H9 (cell line): Measurements from ENCODE around the gene TLE4. TPM values are rescaled to one million over a fixed set of nuclear protein-coding genes. Genes with fewer than 3 reads are reported as not detected.

Source experiments
- DNase-seq: peaks from one replicate; pipeline ENCODE4 v3.0.0-alpha.2; 2017
- H2AFZ ChIP-seq: one replicate; pipeline ENCODE4 v1.6.1; 2013; ENCODE audit warnings: mild to moderate bottlenecking, low read length, control low read depth, moderate library complexity
- H2AK5ac ChIP-seq: 2 replicates; pipeline ENCODE4 v1.6.1; 2013; ENCODE audit warnings: low read length, control low read depth, mixed read lengths; ENCODE audit not compliant: insufficient read length
- H2BK120ac ChIP-seq: one replicate; pipeline ENCODE4 v1.6.1; 2013; ENCODE audit warnings: low read depth, mild to moderate bottlenecking, low read length, control low read depth, inconsistent platforms; ENCODE audit not compliant: poor library complexity, severe bottlenecking
- H2BK12ac ChIP-seq: 2 replicates; pipeline ENCODE4 v1.6.1; 2013; ENCODE audit warnings: low read length, control low read depth, mixed read lengths, low read depth; ENCODE audit not compliant: insufficient read length
- H2BK15ac ChIP-seq: 2 replicates; pipeline ENCODE4 v1.6.1; 2013; ENCODE audit warnings: low read depth, low read length, control low read depth
- H2BK20ac ChIP-seq: one replicate; pipeline ENCODE4 v1.6.1; 2013; ENCODE audit warnings: low read depth, mild to moderate bottlenecking, low read length, control low read depth, inconsistent platforms; ENCODE audit not compliant: poor library complexity, severe bottlenecking
- H2BK5ac ChIP-seq: 2 replicates; pipeline ENCODE4 v1.6.1; 2013; ENCODE audit warnings: low read length, control low read depth, mixed read lengths; ENCODE audit not compliant: insufficient read length
- H3K14ac ChIP-seq: 2 replicates; pipeline ENCODE4 v1.6.1; 2013; ENCODE audit warnings: low read length, control low read depth; ENCODE audit not compliant: insufficient read depth
- H3K18ac ChIP-seq: 2 replicates; pipeline ENCODE4 v1.6.1; 2013; ENCODE audit warnings: low read depth, mild to moderate bottlenecking, mixed read lengths, low read length, control low read depth; ENCODE audit not compliant: insufficient read length
- H3K23ac ChIP-seq: 2 replicates; pipeline ENCODE4 v1.6.1; 2013; ENCODE audit warnings: low read length, control low read depth, mixed read lengths, low read depth; ENCODE audit not compliant: insufficient read length
- H3K23me2 ChIP-seq: 2 replicates; pipeline ENCODE4 v1.6.1; 2013; ENCODE audit warnings: low read depth, mild to moderate bottlenecking, mixed read lengths, low read length, control low read depth; ENCODE audit not compliant: insufficient read length, poor library complexity, severe bottlenecking
- H3K27ac ChIP-seq: 2 replicates; pipeline ENCODE4 v1.5.1; 2013; ENCODE audit warnings: low read length, control low read depth, mixed read lengths, low read depth; ENCODE audit not compliant: insufficient read length
- H3K27me3 ChIP-seq: 2 replicates; pipeline ENCODE4 v1.6.1; 2013; ENCODE audit warnings: low read length, control low read depth, inconsistent platforms; ENCODE audit not compliant: insufficient read depth
- H3K4ac ChIP-seq: 2 replicates; pipeline ENCODE4 v1.6.1; 2013; ENCODE audit warnings: low read depth, mild to moderate bottlenecking, control low read depth, inconsistent platforms, low read length, moderate library complexity
- H3K4me1 ChIP-seq: 2 replicates; pipeline ENCODE4 v1.6.1; 2013; ENCODE audit warnings: low read length, control low read depth, inconsistent platforms; ENCODE audit not compliant: insufficient read depth
- H3K4me2 ChIP-seq: 2 replicates; pipeline ENCODE4 v1.6.1; 2013; ENCODE audit warnings: low read length, control low read depth, mixed read lengths; ENCODE audit not compliant: insufficient read length, insufficient read depth
- H3K56ac ChIP-seq: 2 replicates; pipeline ENCODE4 v1.6.1; 2013; ENCODE audit warnings: low read depth, mild to moderate bottlenecking, mixed read lengths, low read length, control low read depth; ENCODE audit not compliant: insufficient read length
- H3K79me1 ChIP-seq: 2 replicates; pipeline ENCODE4 v1.6.1; 2013; ENCODE audit warnings: low read depth, mild to moderate bottlenecking, moderate library complexity, low read length, control low read depth, inconsistent platforms; ENCODE audit not compliant: insufficient read depth, poor library complexity, severe bottlenecking
- H3K79me2 ChIP-seq: 2 replicates; pipeline ENCODE4 v1.6.1; 2013; ENCODE audit warnings: low read length, control low read depth, inconsistent platforms; ENCODE audit not compliant: insufficient read depth
- H3K9ac ChIP-seq: 2 replicates; pipeline ENCODE4 v1.6.1; 2013; ENCODE audit warnings: low read length, control low read depth, mixed read lengths; ENCODE audit not compliant: insufficient read length; ENCODE audit errors: extremely low read depth
- H3K9me3 ChIP-seq: one replicate; pipeline ENCODE4 v1.6.1; 2013; ENCODE audit warnings: low read depth, low read length, inconsistent platforms; ENCODE audit not compliant: control insufficient read depth
- H3T11ph ChIP-seq: one replicate; pipeline ENCODE4 v1.6.1; 2013; ENCODE audit warnings: mild to moderate bottlenecking, low read length, control low read depth, inconsistent platforms
- H4K20me1 ChIP-seq: one replicate; pipeline ENCODE4 v1.6.1; 2013; ENCODE audit not compliant: control insufficient read depth, insufficient read length, insufficient read depth
- H4K5ac ChIP-seq: 2 replicates; pipeline ENCODE4 v1.6.1; 2013; ENCODE audit warnings: low read depth, mild to moderate bottlenecking, mixed read lengths, low read length, control low read depth; ENCODE audit not compliant: insufficient read length
- H4K8ac ChIP-seq: replicated peaks from 2 replicates; pipeline ENCODE4 v1.6.1; 2013; ENCODE audit warnings: low read length, control low read depth, mixed read lengths, low read depth; ENCODE audit not compliant: insufficient read length
- H4K91ac ChIP-seq: 2 replicates; pipeline ENCODE4 v1.6.1; 2013; ENCODE audit warnings: low read depth, mild to moderate bottlenecking, moderate library complexity, mixed read lengths, low read length, control low read depth; ENCODE audit not compliant: insufficient read length
- H3K27ac Mint-ChIP-seq, 3 experiments: 2 replicates in 2 of 3; 3 replicates in 1 of 3; pipeline ENCODE4 v1.8.0; 2020 to 2021; ENCODE audit warnings: mixed read lengths in 3 of 3, mild to moderate bottlenecking in 1 of 3, moderate library complexity in 1 of 3
- H3K27me3 Mint-ChIP-seq: 2 replicates; pipeline ENCODE4 v1.8.0; 2021; ENCODE audit warnings: low read depth, mild to moderate bottlenecking, moderate library complexity, mixed read lengths
- H3K36me3 Mint-ChIP-seq, 3 experiments: 2 replicates in 2 of 3; 3 replicates in 1 of 3; pipeline ENCODE4 v1.8.0; 2020 to 2021; ENCODE audit warnings: low read depth in 3 of 3, mixed read lengths in 3 of 3; ENCODE audit not compliant: insufficient read depth in 1 of 3
- H3K4me1 Mint-ChIP-seq, 2 experiments: 2 replicates each; pipeline ENCODE4 v1.8.0; 2020; ENCODE audit warnings: mixed read lengths in 2 of 2
- H3K4me3 Mint-ChIP-seq, 2 experiments: 2 replicates in 1 of 2; 3 replicates in 1 of 2; pipeline ENCODE4 v1.8.0; 2020 to 2021; ENCODE audit warnings: mild to moderate bottlenecking in 2 of 2, mixed read lengths in 2 of 2, moderate library complexity in 1 of 2
- H3K9me3 Mint-ChIP-seq, 2 experiments: 2 replicates in 1 of 2; 3 replicates in 1 of 2; pipeline ENCODE4 v1.8.0; 2020; ENCODE audit warnings: mild to moderate bottlenecking in 2 of 2, mixed read lengths in 2 of 2, moderate library complexity in 1 of 2
- WGBS: extraction: QIAGEN DNeasy Blood & Tissue Kit; methylation state at CpG from one replicate; pipeline ENCODE4 v1.1.7; 2013; ENCODE audit warnings: missing lambda C conversion rate, low lambda C conversion rate, mixed read lengths; ENCODE audit not compliant: insufficient read length; ENCODE audit errors: extremely low coverage; 5-methylcytosine and 5-hydroxymethylcytosine counted together
- total RNA-seq: library from RNA; stranded (reverse); gene quantifications from 2 replicates; pipeline ENCODE4 v1.2.1, GENCODE V29; 2021
- TF ChIP-seq, protein P1 (sequence below): fragments of 200-600 bp; sonication (generic); conservative IDR thresholded peaks from 3 replicates; pipeline ENCODE4 v1.8.0; 2021; ENCODE audit warnings: antibody characterized with exemption, mild to moderate bottlenecking

TLE4 gene
- total RNA-seq, 1 experiment from 2014 or later = 35.1 TPM

DNA sequence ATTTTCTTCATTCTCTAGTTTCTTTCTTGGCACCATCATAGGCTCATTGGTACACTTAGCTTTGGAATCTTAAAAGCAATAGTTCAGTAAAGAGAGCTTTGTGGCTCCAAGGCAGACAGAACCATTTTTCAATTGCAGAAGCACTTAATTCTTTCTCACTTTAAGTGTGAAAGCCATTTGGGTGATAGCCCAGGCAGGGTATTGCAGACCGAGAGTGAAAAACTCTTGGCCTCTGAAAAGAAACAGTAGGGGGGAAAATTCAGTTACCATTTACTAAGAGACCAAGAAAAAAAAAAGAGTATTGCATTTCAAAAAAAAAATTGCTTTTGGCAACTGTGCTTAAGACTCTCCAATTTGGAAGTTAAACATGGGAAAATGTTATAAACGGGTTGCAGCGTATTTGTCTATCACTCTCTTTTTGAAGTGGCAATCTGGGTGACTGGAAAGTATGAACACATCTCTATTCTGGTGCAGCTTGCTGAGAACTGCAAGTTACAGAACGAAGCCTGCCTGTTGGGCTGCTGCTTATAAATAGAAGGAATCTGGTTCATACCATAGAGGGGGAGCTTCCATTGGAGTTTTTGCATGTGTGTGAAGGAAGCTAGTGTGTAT, 170.5 kb downstream of the TLE4 start:
- no peak for DNase-seq
- H3K4ac ChIP-seq = no peak overlapping the region

More for the DNA sequence above, 170.5 kb downstream of the TLE4 start:
- Histone ChIP-seq H3T11ph (no peak overlapping the region), H3K23me2 (no peaks in the 10 kb centered on the region), H4K5ac (no peak overlapping the region), H3K9me3 (no peaks in the 10 kb centered on the region), H3K9ac (no peak overlapping the region), H2BK12ac (no peak overlapping the region), H3K79me2 (no peaks in the 10 kb centered on the region), H3K14ac (no peak overlapping the region), H3K27me3 (no peaks in the 10 kb centered on the region), H2BK5ac (no peak overlapping the region), H4K20me1 (no peaks in the 10 kb centered on the region), H3K4me2 (no peak overlapping the region), H3K56ac (no peak overlapping the region), H2BK15ac (no peak overlapping the region), H3K23ac (no peak overlapping the region), H3K18ac (no peak overlapping the region), H2AK5ac (no peak overlapping the region), H4K8ac (no peak overlapping the region), H2BK120ac (no peak overlapping the region), H3K79me1 (no peaks in the 10 kb centered on the region), H2AFZ (no peak overlapping the region), H3K4me1 (no peaks in the 10 kb centered on the region; the same call in 1 of the 2 replicates), H4K91ac (no peak overlapping the region), H3K27ac (no peak overlapping the region), H2BK20ac (no peak overlapping the region)
- no peaks in the 10 kb centered on the region for H3K9me3 Mint-ChIP-seq
- H3K4me3 Mint-ChIP-seq = no peak overlapping the region
- no peaks in the 10 kb centered on the region for H3K27me3 Mint-ChIP-seq
- TF ChIP-seq, protein P1, sequence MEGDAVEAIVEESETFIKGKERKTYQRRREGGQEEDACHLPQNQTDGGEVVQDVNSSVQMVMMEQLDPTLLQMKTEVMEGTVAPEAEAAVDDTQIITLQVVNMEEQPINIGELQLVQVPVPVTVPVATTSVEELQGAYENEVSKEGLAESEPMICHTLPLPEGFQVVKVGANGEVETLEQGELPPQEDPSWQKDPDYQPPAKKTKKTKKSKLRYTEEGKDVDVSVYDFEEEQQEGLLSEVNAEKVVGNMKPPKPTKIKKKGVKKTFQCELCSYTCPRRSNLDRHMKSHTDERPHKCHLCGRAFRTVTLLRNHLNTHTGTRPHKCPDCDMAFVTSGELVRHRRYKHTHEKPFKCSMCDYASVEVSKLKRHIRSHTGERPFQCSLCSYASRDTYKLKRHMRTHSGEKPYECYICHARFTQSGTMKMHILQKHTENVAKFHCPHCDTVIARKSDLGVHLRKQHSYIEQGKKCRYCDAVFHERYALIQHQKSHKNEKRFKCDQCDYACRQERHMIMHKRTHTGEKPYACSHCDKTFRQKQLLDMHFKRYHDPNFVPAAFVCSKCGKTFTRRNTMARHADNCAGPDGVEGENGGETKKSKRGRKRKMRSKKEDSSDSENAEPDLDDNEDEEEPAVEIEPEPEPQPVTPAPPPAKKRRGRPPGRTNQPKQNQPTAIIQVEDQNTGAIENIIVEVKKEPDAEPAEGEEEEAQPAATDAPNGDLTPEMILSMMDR = no peak
- WGBS = no CpG with 5 or more reads among the region's 4 CpGs
- H3K36me3 Mint-ChIP-seq = no peaks in the 10 kb centered on the region
- H3K27ac Mint-ChIP-seq = no peak overlapping the region
- H3K4me1 Mint-ChIP-seq = peaks cover 9 to 11% of the 10 kb centered on the region in 2 experiments
